ENCODE data around the gene AGAP1.

AGAP1 gene

GRCh38 chr2:235954888-235955480, 461.1 kb downstream of the AGAP1 start:
- DNase-seq (ENCODE audit: low read depth in 4 of 4, low spot score in 1 of 4): no peak

- no peak for DNase-seq (ENCODE audit: low read depth in 4 of 4, low spot score in 1 of 4)
Observed at GRCh38 chr2:235955664-235956063, 461.8 kb downstream of the AGAP1 start.

- no peak for DNase-seq (ENCODE audit: low read depth in 4 of 4, low spot score in 1 of 4)
Observed at GRCh38 chr2:235956281-235956970, 462.6 kb downstream of the AGAP1 start.

- DNase-seq (ENCODE audit: low read depth in 4 of 4, low spot score in 1 of 4): no peak
Observed at GRCh38 chr2:235957251-235957650, 463.4 kb downstream of the AGAP1 start.

GRCh38 chr2:235958221-235958930, 464.5 kb downstream of the AGAP1 start:
- DNase-seq (ENCODE audit: low read depth in 4 of 4, low spot score in 1 of 4): no peak

GRCh38 chr2:235958931-235959410, 465.1 kb downstream of the AGAP1 start:
- no peak for DNase-seq (ENCODE audit: low read depth in 4 of 4, low spot score in 1 of 4)

GRCh38 chr2:235960011-235960715, 466.3 kb downstream of the AGAP1 start:
- DNase-seq (ENCODE audit: low read depth in 4 of 4, low spot score in 1 of 4): no peak

GRCh38 chr2:235960716-235961640, 467.1 kb downstream of the AGAP1 start:
- no peak for DNase-seq (ENCODE audit: low read depth in 4 of 4, low spot score in 1 of 4)

GRCh38 chr2:235961711-235962110, 467.9 kb downstream of the AGAP1 start:
- DNase-seq (ENCODE audit: low read depth in 4 of 4, low spot score in 1 of 4): no peak

- DNase-seq (ENCODE audit: low read depth in 4 of 4, low spot score in 1 of 4): no peak
Observed at GRCh38 chr2:235963853-235964577, 470.2 kb downstream of the AGAP1 start.

GRCh38 chr2:235964787-235965390, 471.0 kb downstream of the AGAP1 start:
- DNase-seq (ENCODE audit: low read depth in 4 of 4, low spot score in 1 of 4): no peak

GRCh38 chr2:235966396-235966795, 472.6 kb downstream of the AGAP1 start:
- no peak for DNase-seq (ENCODE audit: low read depth in 4 of 4, low spot score in 1 of 4)

- DNase-seq (ENCODE audit: low read depth in 4 of 4, low spot score in 1 of 4): no peak
Observed at GRCh38 chr2:235966932-235967757, 473.3 kb downstream of the AGAP1 start.

GRCh38 chr2:235968155-235968554, 474.3 kb downstream of the AGAP1 start:
- no peak for DNase-seq (ENCODE audit: low read depth in 4 of 4, low spot score in 1 of 4)

- no peak for DNase-seq (ENCODE audit: low read depth in 4 of 4, low spot score in 1 of 4)
Observed at GRCh38 chr2:235968616-235969324, 474.9 kb downstream of the AGAP1 start.

- no peak for DNase-seq (ENCODE audit: low read depth in 4 of 4, low spot score in 1 of 4)
Observed at GRCh38 chr2:235970204-235971040, 476.6 kb downstream of the AGAP1 start.

GRCh38 chr2:235976516-235976915, 482.7 kb downstream of the AGAP1 start:
- no peak for DNase-seq (ENCODE audit: low read depth in 4 of 4, low spot score in 1 of 4)
